SK-N-SH treated with all-trans-retinoic acid at 6 μM for 48 hours (cell line): Measurements from ENCODE around the gene COMMD10.

ENCODE experiments used
- CREB5 ChIP-seq: fragments of 250-450 bp; sonication (Bioruptor Pico); IDR thresholded peaks from 2 replicates; pipeline ENCODE4 v1.5.1; 2020; ENCODE audit warnings: low read depth, mild to moderate bottlenecking, moderate library complexity
- CSDC2 ChIP-seq: fragments of 250-450 bp; sonication (Bioruptor Pico); IDR thresholded peaks from 2 replicates; pipeline ENCODE4 v1.5.0; 2020; ENCODE audit warnings: mild to moderate bottlenecking, moderate library complexity
- ISL1 ChIP-seq: fragments of 250-450 bp; sonication (Bioruptor Pico); IDR thresholded peaks from 2 replicates; pipeline ENCODE4 v2.1.2; 2022; ENCODE audit warnings: mild to moderate bottlenecking, moderate library complexity
- PATZ1 ChIP-seq: fragments of 250-450 bp; sonication (Bioruptor Pico); IDR thresholded peaks from 2 replicates; pipeline ENCODE4 v1.8.0; 2020; ENCODE audit warnings: mild to moderate bottlenecking, moderate library complexity, borderline replicate concordance
- TOX ChIP-seq: fragments of 250-450 bp; sonication (Bioruptor Pico); IDR thresholded peaks from 2 replicates; pipeline ENCODE4 v1.8.0; 2021; ENCODE audit warnings: mild to moderate bottlenecking, moderate library complexity, borderline replicate concordance
- ZC3H10 ChIP-seq: fragments of 250-450 bp; sonication (Bioruptor Pico); IDR thresholded peaks from 2 replicates; pipeline ENCODE4 v1.5.1; 2021; ENCODE audit warnings: mild to moderate bottlenecking, moderate library complexity
- ZFP3 ChIP-seq: fragments of 250-450 bp; sonication (Bioruptor Pico); IDR thresholded peaks from 2 replicates; pipeline ENCODE4 v1.5.0; 2020; ENCODE audit warnings: mild to moderate bottlenecking, moderate library complexity
- ZNF565 ChIP-seq: fragments of 450-650 bp; formaldehyde crosslinking; conservative IDR thresholded peaks from 2 replicates; pipeline ENCODE4 v1.5.0; 2020; ENCODE audit warnings: low read depth, mild to moderate bottlenecking, moderate library complexity
- ZNF8 ChIP-seq: fragments of 450-650 bp; formaldehyde crosslinking; IDR thresholded peaks from 2 replicates; pipeline ENCODE4 v1.5.0; 2020; ENCODE audit warnings: mild to moderate bottlenecking, moderate library complexity

- TF ChIP-seq TOX (CRISPR knock-in tag) (no peak), ZFP3 (CRISPR knock-in tag) (no peak), CREB5 (no peak), ZNF565 (CRISPR knock-in tag) (no peak), ZC3H10 (no peak), PATZ1 (CRISPR knock-in tag) (no peak), ISL1 (no peak), ZNF8 (no peak), CSDC2 (no peak)
Observed at GRCh38 chr5:116153687-116154174, 68.9 kb downstream of the COMMD10 start.
